TTC549 (cell line): Measurements from ENCODE around the gene PALM.

Source experiments
- FAIRE-seq: peaks from 2 replicates; lab custom pipeline; 2012; peaks lifted over from hg19 to GRCh38; lab: Jason Lieb, UNC

The PALM gene

DNA sequence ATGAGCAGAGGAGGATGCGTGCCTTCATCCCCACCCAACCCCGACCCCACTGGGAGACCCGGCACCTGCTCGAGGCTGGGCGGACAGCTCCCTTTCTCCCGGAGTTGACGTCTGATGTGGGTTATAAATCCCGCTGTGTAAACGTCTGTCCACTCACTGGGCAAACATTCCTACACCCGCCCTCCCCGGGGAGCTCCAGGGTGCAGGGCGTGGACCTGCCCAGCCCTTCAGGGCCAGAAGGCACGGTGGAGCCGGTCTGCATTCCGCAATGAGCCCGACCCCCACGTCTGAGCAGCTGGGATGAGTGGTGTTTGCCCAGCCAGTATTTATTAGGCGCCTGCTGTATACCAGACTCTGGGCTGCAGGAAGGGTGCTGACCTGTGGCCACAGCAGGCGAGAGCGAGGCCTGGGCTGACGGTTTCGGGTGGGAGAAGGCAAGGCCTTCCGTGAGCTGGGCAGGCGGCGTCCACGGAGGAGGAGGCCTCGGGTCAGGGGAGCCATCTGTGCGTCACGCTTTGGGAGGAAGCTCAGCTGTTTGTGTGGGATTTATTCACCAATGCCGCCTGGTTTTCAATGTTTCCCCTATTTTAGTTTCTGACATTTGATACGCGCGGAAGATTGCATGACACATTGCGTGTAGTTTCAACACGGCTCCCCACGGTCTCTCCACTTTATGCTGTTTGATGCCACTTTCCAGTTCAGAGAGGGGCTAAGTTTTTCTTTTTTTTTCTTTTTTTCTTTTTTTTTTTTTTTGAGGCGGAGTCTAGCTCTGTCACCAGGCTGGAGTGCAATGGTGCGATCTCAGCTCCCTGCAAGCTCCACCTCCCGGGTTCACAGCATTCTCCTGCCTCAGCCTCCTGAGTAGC lies 44.1 kb downstream of the PALM start:
- FAIRE-seq = no peak

- no peak for FAIRE-seq
These were observed 45.8 kb downstream of the PALM start for GRCh38 chr19:754530-754929.

DNA sequence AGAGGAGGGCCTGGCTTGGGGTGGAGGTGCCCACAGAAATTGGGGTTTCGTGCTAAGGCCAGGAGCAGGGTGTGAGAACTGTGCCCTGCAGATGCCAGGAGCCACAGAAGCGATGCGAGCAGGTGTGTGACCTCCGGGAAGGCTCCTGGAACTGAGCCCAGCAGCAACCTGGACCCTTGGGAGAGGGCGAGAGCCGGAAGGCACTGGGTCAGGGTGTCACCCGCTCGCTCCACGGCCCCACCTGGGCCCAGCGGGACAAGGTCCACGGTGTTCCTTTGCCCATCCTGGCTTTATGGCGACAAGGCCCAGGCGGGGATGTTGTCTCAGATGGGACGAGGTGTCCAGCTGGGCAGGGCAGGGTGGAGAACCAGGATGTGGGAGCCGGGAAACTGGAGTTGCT lies 46.3 kb downstream of the PALM start:
- no peak for FAIRE-seq

DNA sequence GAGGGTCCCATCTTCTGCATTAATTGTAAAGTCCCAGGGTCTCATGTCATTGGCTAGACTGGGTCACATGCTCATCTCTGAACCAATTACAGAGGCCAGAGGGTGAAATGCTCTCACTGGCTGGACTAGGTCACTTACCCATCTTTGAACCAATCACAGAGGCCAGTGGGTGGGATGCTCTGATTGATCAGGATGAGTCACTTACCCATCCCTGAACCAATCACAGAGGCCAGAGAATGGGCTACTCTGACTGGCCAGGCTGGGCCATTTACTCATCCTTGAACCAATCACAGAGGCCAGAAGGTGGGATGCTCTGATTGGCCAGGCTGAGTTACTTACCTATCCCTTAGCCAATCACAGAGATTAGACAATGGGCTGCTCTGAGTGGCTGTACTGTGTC lies 47.5 kb downstream of the PALM start:
- FAIRE-seq = no peak

DNA sequence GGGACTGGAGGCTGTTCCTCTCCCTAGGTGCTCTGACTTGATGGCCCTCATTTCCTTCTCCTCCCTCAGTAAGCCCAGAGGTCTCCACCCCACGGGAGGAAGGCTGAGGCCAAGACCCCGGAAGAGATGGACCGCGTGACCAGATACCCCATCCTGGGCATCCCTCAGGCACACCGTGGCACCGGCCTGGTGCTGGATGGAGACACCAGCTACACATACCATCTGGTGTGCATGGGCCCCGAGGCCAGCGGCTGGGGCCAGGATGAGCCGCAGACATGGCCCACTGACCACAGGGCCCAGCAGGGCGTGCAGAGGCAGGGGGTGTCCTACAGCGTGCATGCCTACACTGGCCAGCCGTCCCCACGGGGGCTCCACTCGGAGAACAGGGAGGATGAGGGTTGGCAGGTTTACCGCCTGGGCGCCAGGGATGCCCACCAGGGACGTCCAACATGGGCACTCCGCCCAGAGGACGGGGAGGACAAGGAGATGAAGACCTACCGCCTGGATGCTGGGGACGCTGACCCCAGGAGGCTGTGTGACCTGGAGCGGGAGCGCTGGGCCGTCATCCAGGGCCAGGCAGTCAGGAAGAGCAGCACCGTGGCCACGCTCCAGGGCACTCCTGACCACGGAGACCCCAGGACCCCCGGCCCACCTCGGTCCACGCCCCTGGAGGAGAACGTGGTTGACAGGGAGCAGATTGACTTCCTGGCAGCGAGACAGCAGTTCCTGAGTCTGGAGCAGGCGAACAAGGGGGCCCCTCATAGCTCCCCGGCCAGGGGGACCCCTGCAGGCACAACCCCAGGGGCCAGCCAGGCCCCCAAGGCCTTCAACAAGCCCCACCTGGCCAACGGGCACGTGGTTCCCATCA lies 48.3 kb downstream of the PALM start:
- no peak for FAIRE-seq

- no peak for FAIRE-seq
These were observed 49.3 kb downstream of the PALM start for GRCh38 chr19:757811-758668.

DNA sequence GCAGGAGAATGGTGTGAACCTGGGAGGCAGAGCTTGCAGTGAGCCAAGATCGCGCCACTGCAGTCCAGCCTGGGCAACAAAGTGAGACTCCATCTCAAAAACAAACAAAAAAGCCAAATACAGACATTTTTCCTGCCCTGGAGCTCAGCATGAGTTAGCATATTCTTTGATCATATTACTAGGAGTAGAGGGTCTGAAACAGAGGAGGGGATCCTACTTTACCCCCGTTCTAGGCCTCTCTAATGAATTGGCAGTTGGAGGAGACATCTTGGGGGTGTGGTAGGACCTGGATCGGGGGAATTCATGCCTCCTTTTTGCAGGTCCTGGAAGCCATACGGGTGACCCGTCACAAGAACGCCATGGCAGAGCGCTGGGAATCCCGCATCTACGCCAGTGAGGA lies 54.4 kb downstream of the PALM start:
- FAIRE-seq = no peak

- no peak for FAIRE-seq
These were observed 55.1 kb downstream of the PALM start for GRCh38 chr19:763869-764268.

DNA sequence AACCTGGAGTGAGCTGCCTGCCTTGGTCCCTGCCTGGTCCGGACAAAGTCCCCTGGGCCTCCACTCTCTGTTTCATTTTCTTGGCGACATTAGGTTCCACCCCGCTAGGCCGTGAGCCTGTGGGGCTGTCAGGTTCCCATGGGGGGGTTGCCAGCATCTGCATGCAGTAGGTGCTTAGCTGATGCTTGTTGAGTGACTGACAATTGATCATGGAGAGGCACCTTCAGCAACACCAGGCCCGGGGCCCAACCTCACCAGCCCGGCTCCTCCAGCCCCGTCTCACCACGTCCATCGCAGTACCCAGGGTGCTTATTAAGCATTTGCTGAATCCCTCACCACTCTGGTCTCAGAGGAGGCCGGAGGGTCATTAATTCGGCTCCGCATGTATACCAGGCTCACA lies 55.6 kb downstream of the PALM start:
- FAIRE-seq = no peak

- FAIRE-seq = no peak
These were observed 56.5 kb downstream of the PALM start for GRCh38 chr19:765179-765738.

GRCh38 chr19:768424-768823 lies 59.7 kb downstream of the PALM start:
- no peak for FAIRE-seq

DNA sequence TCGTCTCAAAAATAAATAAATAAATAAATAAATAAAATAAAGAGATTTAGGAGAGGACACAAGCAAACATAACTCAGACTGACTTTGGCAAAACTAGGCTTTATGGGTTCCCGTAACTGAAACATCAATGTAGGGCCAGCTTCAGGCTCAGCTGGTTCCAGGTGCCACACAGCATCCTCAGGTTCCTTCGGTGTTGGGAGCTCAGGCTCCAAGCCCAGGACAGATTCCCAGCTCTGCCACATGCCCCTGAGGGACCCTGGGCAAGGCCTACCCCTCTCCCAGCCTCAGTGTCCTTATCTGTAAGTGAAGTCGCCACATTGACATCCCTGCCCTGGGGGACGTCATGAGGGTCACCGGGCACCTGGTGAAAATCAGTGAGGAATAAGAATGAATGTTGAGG lies 60.9 kb downstream of the PALM start:
- FAIRE-seq = no peak

DNA sequence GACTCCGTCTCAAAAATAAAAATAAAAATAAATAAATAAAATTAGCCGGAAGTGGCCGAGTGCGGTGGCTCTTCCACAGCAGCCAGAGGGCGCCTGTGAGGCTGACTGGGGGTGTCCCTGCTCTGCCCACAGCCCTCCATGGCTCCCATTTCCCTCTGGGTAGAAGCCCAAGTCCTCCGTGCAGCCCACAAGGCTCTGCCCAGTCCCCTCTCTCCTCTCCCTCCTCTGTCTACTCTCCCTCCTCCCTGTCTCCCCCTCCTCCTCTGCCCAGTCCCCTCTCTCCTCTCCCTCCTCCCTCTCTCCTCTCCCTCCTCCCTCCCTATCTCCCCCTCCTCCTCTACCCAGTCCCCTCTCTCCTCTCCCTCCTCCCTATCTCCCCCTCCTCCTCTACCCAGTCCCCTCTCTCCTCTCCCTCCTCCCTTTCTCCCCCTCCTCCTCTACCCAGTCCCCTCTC lies 62.6 kb downstream of the PALM start:
- no peak for FAIRE-seq

DNA sequence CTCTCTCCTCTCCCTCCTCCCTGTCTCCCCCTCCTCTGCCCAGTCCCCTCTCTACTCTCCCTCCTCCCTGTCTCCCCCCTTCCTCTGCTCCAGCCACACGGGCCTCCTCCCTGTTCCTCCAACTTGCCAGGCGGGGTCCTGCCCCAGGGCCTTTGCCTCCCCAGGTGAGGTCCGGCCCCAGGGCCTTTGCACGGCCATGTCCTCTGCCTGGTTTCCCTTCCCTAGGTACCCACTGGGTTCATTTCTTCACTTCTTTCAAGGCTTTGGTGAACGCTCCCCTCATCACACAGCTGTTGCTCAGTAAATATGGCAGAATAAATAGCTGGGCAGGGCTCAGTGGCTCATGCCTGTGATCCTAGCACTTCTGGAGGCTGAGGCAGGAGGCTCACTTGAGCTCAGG lies 63.3 kb downstream of the PALM start:
- FAIRE-seq = no peak

GRCh38 chr19:772730-773436 lies 64.1 kb downstream of the PALM start:
- no peak for FAIRE-seq

DNA sequence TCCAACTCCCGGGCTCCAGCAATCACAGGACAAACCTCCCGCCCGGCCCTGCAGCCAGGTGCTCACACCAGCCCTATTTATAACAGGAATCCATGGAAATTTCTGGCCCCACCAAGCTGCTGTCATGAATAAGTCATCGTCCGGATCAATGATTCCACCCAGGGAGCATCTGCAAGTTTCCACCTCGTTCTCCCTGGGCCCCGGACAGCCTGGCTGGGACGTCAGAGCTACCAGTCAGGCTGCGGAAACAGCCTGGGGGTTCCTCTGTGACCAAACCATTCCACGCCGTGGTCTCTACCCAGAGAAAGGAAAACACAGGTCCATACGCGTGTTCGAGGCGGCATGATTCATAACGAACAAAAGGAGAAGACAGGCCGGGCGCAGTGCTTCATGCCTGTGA lies 67.8 kb downstream of the PALM start:
- no peak for FAIRE-seq

DNA sequence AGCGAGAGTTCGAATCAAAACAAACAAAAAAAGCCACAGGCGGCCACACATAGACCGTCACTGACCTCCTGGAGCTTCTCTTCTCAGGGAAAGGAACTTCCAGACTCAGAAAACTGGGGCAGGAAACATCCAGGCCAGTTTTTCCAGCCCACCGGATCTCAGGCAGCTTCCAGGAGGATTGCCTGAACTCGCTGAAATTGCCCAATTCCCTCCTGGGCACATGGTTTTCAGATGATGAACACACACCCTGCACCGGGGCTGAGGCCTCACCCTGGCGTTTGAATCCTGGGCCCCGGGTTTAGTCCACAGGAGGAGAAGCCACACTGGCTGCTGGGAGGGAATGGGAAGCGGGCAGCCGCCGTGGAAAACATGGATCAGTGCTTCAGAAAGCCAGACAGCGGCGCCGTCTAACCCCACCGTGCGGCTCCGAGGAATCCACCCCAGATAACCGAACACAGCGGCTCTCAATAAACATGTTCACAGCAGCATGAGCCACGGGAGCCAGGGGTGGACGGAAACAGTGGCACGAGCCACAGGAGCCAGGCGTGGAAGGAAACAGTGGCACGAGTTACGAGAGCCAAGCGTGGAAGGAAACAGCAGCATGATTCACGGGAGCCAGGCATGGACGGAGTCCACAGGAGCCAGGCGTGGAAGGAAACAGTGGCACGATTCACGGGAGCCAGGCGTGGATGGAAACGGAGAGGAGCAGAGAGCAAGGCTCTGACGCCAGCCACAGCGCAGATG lies 70.3 kb downstream of the PALM start:
- FAIRE-seq = no peak

DNA sequence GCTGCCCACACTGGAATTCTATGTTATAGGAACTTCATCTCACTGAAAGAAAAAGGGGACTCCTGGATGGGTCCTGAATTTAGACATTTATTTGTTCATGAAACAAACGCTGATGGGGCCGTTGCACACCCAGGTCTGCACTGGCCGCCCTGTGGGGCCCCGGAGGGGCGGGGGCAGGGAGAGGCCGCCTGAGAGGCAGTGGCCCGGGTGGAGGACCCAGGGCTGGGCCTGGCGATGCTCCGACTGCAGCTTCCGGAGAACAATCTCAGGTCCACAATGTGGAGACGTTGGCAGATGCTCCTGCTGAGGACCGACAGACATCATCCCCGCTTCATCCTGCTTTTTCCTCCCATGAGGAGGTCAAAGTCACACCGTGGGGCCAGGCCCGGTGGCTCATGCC lies 72.2 kb downstream of the PALM start:
- no peak for FAIRE-seq

DNA sequence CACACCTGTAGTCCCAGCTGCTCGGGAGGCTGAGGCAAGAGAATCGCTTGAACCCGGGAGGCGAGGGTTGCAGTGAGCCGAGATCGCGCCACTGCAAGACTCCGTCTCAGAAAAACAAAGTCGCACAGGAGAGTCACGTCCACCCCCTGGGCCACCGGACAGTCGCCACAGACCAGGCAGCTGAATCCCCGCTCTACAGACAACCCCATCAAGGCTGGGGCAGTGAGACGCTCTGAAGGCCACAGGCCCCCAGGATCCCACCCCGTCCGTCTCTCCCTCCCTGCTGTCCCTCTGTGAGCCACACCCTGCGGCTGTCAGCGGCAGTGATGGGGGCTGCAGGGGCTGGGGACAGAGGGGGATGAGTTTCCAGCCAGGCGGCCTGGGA lies 73.1 kb downstream of the PALM start:
- no peak for FAIRE-seq

GRCh38 chr19:782185-782877 lies 73.6 kb downstream of the PALM start:
- no peak for FAIRE-seq
